T-helper 1 cell treated with Interleukin-12 subunit alpha and Interleukin-12 subunit beta and Interleukin-4 antibody, amounts not matched to agents 30 ng/mL and 1 ng/mL, for 36 hours (primary cell): ENCODE results near the gene ABHD4. TPM values are rescaled to one million over a fixed set of nuclear protein-coding genes. Genes with fewer than 3 reads are reported as not detected.

Experiments used
- intact Hi-C: fragments of 100-400 bp; cut with micrococcal nuclease; formaldehyde crosslinking; loops from one replicate; pipeline ENCODE4 v1.15.1; 2024
- total RNA-seq: library from RNA; stranded (reverse); gene quantifications from 2 replicates; pipeline ENCODE4 v1.2.3, GENCODE V29; 2022

Gene ABHD4
- total RNA-seq, 1 donor from 2014 or later: 16.1 TPM

DNA sequence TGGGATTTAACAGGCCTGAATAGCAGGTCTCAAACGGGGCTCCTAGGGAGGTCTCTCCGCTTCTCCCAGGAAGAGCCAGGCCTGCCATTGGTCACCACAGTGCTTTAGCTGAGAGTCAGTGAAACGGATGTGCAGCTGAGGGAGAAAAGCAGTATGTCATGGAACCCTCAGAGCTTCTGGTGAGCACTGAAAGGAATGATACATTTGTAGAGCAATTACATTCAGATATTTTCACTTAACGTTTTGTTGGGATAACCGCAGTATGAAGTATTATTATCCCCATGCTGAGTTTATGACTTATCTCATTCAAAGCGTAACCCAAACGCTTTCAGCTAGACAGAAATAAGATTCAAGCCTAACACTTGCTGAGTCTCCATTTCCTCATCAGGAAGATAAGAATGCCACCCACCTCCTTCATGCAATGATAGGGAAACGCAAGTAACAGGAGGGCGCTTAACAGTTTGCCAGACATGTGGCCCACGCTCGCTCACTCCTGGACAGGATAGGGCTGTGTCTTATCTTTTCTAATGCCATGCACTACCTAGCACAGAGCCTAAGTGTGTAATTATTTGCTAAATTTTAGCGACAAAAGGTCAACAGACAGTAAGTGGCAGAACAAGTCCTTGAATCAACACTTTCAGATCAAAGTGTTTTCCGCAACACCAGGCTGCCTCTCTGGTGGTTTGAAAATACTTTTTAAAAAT is 37.3 kb upstream of the ABHD4 start:
- intact Hi-C loops: loop anchor here (1.0 to 10.0 kb wide), 3 partner anchors 9 to 1176 kb away; partner anchors contain the start of genes DAD1 and SUPT16H

DNA sequence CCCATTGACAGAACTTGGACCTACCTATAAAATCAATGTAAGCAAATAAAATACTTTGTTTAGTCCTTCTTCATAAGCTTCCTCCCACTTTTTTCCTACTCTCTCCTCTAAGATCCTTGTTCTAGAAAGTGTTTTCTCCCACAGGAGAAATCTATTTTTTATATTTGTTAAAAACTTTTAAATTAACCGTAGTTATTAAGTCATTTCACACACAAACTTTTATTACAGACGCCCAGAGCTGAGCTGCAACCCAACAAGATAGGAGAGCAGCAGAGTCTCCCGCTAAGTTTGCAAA is 36.8 kb upstream of the ABHD4 start:
- intact Hi-C loops: loop anchor here (1.0 to 10.0 kb wide), 3 partner anchors 9 to 1177 kb away; partner anchors contain the start of genes DAD1 and SUPT16H

DNA sequence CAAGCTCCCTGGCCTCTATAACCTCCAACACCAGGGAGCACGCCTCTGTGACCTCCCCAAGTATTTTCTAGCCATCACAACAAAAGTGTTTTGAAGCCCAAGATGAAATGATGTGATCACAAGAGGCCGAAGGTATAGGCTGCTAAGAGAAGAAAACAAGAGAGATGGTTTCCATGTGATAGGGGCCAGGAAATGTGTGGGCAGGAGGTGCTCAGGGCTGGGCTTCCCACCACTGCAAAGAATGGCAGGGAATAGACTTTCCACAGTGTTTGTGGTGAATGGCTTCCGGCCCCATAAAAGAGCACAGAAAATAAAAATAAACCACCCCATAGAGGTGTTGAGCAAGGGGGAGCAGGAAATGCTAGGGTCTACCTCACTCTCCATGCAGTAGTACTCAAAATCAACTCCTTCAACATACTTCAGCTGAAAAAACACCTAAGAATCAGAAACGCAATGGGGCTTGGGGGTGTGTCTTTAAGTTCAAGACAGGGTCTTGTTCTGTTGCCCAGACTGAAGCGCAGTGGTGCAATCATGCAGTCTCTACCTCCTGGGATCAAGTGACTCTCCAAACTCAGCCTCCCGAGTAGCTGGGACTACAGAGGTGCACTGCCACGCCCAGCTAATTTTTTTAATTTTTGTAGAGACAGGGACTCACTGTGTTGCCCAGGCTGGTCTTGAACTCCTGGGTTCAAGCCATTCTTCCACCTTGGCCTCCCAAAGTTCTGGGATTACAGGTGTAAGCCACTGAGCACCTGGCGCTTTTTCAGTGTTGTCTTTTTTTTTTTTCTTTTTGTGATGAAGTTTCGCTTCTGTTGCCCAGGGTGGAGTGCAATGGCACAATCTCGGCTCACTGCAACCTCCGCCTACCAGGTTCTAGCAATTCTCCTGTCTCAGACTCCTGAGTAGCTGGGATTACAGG is 36.2 kb upstream of the ABHD4 start:
- intact Hi-C loops: loop anchor here (1.0 to 10.0 kb wide), 3 partner anchors 8 to 1177 kb away; partner anchors contain the start of genes DAD1 and SUPT16H

- intact Hi-C loops: loop anchor here (10.0 kb wide), 1 partner anchor 1179 kb away; the partner anchor contains the start of gene SUPT16H
Measured at GRCh38 chr14:22563987-22564386, 34.1 kb upstream of the ABHD4 start.

GRCh38 chr14:22564463-22564862 is 33.6 kb upstream of the ABHD4 start:
- intact Hi-C loops: loop anchor here (10.0 kb wide), 1 partner anchor 1180 kb away; the partner anchor contains the start of gene SUPT16H

DNA sequence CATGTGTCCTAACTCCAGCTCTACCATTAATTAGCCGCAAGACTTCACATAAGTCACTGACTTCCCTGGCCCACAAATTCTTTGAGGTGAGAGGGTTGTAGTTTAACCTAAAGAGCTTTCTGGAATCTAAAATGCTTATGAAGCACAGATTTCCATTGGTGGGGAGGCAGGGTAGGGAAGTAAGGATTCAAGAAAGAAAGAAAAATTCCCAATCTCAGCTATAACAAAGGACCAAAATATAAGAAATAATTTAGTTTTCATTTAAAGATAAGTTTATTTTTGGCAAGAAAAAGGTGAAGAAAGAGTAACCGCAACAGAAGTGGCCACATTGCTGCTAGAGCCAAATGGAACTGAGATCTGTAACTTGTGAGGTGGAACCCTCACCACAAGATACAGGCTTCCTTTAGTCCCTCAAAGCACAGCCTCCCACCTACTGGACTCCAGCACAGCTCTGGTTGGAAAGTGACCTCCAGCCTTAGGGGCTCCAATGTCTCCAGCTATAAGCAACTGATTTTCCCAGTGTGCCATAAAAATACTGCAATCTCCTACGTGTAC is 32.6 kb upstream of the ABHD4 start:
- intact Hi-C loops: loop anchor here (10.0 kb wide), 1 partner anchor 1181 kb away; the partner anchor contains the start of gene SUPT16H

- intact Hi-C loops: loop anchor here (10.0 kb wide), 1 partner anchor 1181 kb away; the partner anchor contains the start of gene SUPT16H
Measured at GRCh38 chr14:22566266-22566665, 31.8 kb upstream of the ABHD4 start.

DNA sequence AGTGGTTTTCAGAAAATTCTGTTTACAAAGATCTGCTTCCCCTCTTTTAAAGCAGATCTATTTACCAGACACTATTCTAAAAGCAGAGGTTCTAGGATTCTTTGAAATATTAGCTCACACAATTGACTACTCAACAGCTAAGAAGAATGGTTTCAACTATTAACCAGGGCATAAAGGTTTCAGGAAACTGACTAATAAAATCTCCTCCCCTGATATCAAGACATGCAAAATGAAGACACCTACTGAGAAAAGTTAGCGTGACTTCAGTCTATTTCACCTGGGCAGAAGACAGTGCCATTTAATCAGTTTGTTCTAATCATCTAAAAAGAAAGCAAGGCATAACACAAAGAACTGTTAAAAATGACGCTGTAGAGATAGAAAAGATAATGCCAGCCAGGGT is 31.3 kb upstream of the ABHD4 start:
- intact Hi-C loops: loop anchor here (10.0 kb wide), 1 partner anchor 1182 kb away; the partner anchor contains the start of gene SUPT16H

- intact Hi-C loops: loop anchor here (10.0 kb wide), 1 partner anchor 1183 kb away; the partner anchor contains the start of gene SUPT16H
Measured at GRCh38 chr14:22567437-22567836, 30.7 kb upstream of the ABHD4 start.

DNA sequence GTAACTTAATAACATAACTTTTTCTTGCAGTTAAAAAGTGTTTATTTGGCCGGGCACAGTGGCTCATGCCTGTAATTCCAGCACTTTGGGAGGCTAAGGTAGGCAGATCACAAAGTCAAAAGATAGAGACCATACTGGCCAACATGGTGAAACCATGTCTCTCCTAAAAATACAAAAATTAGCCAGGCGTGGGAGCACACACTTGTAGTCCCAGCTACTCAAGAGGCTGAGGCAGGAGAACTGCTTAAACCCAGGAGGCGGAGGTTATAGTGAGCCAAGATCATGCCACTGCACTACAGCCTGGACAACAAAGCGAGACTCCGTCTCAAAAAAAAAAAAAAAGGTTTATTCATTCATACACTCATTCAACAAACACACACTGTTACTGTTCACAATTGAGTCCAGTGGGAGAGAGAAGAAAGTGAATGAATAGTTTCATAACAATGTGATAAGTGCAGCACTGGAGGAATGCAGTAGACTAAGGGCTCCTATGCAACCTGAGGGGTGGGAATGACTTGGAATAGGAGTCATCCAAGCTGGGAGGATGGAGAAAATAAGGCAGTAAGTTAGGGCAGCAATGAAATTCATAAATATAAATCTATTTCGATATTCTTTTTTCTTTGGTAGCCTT is 28.9 kb upstream of the ABHD4 start:
- intact Hi-C loops: loop anchor here (10.0 kb wide), 1 partner anchor 1184 kb away; the partner anchor contains the start of gene SUPT16H

DNA sequence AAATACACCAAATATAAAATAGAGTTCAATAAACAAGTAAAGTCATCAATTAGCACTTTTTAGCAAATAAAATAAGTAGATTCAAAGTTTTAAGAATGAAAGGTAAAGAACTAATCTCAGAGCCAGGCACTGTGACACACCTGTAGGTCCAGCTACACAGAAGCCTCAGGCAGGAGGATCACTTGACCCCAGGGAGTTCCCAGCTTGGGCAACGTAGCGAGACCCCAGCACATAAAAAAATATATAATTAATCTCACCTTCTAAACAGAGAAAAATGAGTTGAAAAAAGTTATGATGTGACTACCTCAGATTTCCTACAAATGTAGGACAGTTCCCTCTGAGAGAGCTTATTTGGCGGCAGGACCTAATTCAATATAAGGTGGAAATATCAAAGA is 28.4 kb upstream of the ABHD4 start:
- intact Hi-C loops: loop anchor here (1.0 to 10.0 kb wide), 31 partner anchors 8 to 1185 kb away; partner anchors contain the start of genes ABHD4, DAD1, LRP10 and OXA1L

DNA sequence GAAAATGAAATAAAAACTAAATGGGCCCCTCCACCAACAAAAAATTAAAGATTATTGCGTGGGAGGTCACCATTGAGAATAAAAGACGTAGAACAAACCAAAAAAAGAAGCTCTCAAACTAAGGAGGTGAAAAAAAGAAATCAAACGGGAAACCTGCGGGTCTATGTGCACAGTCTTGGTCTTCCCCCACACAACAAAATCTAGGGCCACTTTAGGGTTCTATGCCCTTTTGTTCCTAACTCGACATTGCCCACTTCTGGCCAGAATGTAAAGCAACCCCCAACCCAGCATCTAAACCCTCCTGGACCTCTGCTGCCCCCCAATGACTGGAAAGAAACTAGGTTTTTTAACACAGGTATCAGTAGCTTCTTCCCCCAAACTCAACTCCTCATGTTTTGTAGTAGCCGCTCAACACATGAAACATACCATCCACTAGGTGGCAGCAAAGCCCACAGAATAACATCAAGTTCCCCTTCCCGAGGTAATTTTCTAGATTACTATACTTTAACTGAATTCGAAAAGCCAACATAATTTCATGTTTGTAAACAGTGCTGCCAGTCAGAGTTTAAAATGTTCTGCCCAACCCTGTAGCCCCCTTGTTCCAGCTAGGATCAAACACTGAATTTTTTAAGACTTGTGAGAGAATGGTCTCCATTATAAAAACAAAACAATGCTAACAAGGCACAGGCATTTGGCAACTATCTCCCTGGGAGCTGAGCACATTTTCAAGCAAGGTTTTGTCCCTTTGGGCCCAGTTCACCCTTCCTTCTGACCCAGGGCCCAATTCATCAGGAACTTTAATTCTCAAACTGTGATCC is 27.8 kb upstream of the ABHD4 start:
- intact Hi-C loops: loop anchor here (1.0 to 5.0 kb wide), 30 partner anchors 9 to 821 kb away; partner anchors contain the start of genes ABHD4, DAD1, LRP10 and OXA1L

- intact Hi-C loops: loop anchor here (5.0 kb wide), 1 partner anchor 270 kb away; no protein-coding TSS in a partner anchor
Measured at GRCh38 chr14:22572562-22573058, 25.5 kb upstream of the ABHD4 start.

DNA sequence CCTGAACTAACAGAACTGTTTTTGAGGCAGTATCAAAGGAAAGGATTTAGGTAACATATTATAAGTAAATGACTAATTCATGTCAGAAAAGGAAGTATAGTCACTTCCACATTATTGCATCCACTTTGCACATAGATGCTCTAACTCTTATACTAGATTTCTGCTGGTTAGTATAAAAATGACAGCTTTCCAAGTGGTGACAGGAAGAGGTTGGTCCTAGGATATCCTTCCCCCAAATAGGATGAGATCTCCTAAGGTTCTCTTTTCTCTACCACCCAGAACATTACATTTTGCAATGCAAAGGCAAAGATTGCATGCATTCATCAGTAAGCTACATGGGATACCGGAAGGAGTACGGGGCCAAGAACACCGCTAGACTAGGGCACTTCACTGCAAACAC is 24.3 kb upstream of the ABHD4 start:
- intact Hi-C loops: loop anchor here (5.0 kb wide), 1 partner anchor 272 kb away; no protein-coding TSS in a partner anchor

GRCh38 chr14:22577334-22577908 is 20.7 kb upstream of the ABHD4 start:
- intact Hi-C loops: no loop called here

DNA sequence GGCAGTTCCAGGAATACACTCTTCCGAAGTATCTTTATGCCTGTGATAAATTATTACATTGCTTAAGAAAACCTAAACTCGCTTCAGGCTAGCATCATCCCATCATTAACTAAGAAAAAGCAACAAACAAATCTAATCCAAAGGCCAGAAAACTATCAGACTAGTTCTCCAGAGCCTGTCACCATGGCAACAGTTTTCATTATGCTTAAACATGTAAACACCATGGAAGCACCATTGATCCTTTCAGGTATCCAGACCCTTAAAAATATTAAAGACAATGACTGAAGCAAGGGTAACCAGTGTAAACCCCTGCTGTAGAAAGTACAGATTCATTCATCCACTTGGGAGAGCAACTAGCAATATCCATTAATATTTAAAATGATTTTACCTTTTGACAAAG is 18.9 kb upstream of the ABHD4 start:
- intact Hi-C loops: no loop called here

GRCh38 chr14:22579881-22580280 is 18.2 kb upstream of the ABHD4 start:
- intact Hi-C loops: loop anchor here (10.0 kb wide), 2 partner anchors 745 to 975 kb away; partner anchors contain the start of genes PABPN1, THTPA and ZFHX2

DNA sequence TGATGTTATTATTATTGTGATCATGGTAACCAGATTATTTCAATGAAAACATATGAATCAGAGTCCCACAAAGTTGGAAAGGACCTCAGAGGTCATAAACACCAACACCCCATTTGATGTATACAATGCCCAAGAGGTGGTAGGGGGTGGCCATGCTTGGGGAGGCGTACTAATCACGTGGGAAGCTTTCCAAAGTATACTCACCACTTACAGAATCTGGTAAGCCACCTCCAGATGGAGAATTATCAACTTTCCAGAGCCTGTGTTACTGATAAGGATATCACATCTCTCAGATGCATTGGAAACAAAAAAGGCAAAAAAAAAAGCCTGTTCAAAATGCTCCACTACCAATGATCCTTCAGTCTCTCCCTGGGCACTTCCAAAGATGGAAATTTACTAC is 17.5 kb upstream of the ABHD4 start:
- intact Hi-C loops: loop anchor here (10.0 kb wide), 2 partner anchors 744 to 974 kb away; partner anchors contain the start of genes PABPN1, THTPA and ZFHX2

DNA sequence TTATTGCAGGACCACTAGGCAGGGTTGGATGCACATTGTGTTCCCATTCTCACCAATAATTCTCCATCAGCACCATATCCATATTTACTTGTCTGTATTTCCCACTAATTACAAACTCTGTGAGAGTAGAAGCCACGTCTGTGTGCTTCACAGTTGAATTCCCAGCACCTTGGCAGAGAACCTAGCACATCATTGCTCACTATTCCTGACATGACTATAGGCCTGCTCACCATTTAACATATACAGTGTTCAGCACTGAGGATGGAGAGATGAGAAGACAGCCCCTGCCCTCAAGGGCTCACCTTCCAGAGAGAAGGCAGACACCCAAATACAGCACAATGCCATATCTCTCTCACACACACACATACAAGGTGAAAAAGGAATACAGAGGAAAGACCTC is 14.1 kb upstream of the ABHD4 start:
- intact Hi-C loops: loop anchor here (10.0 kb wide), 2 partner anchors 741 to 971 kb away; partner anchors contain the start of genes PABPN1, THTPA and ZFHX2
